Measurements from ENCODE around the gene MED27.

MED27 gene

GRCh38 chr9:132094314-132094791 lies 14.7 kb upstream of the MED27 start (continued):
- TF ChIP-seq PATZ1 (tag by site-specific recombination; IDR thresholded peaks at IDR 0.05) (no peak), ZNF132 (tag by site-specific recombination; IDR thresholded peaks at IDR 0.05; ENCODE audit: borderline replicate concordance) (no peak), ZNF830 (tag by site-specific recombination; IDR thresholded peaks at IDR 0.05; ENCODE audit: low read depth) (no peak), ZNF26 (tag by site-specific recombination; IDR thresholded peaks at IDR 0.05) (no peak), ZNF48 (tag by site-specific recombination; IDR thresholded peaks at IDR 0.05) (no peak), ZNF560 (tag by site-specific recombination; IDR thresholded peaks at IDR 0.05; ENCODE audit: borderline replicate concordance) (no peak), ZNF701 (tag by site-specific recombination; IDR thresholded peaks at IDR 0.05) (no peak), ZNF18 (tag by site-specific recombination; IDR thresholded peaks at IDR 0.05) (no peak), ZNF24 (tag by site-specific recombination; IDR thresholded peaks at IDR 0.05) (no peak), ZEB2 (tag by site-specific recombination; IDR thresholded peaks at IDR 0.05) (no peak), ZNF621 (tag by site-specific recombination; IDR thresholded peaks at IDR 0.05) (no peak), ZNF148 (tag by site-specific recombination; IDR thresholded peaks at IDR 0.05; ENCODE audit: borderline replicate concordance) (no peak), ZNF138 (tag by site-specific recombination; IDR thresholded peaks at IDR 0.05; ENCODE audit: borderline replicate concordance) (no peak)

- no peak overlapping the region for H3K27ac ChIP-seq (ENCODE audit: extremely low read depth, low read depth, low read length)
- no peak overlapping the region for H3K4me3 ChIP-seq (ENCODE audit: low read depth, low read length)
- no peaks in the 10 kb centered on the region for H3K9me3 ChIP-seq (ENCODE audit: control insufficient read depth, insufficient read depth, low read depth, low read length)
- no peaks in the 10 kb centered on the region for H3K36me3 ChIP-seq (ENCODE audit: control insufficient read depth in 2 of 2, insufficient read depth in 1 of 2, low read length in 2 of 2)
- TF ChIP-seq HIC1 (tag by site-specific recombination; IDR thresholded peaks at IDR 0.05), result no peak
- no peak for TF ChIP-seq ZNF223 (tag by site-specific recombination; IDR thresholded peaks at IDR 0.05)
- no peak for TF ChIP-seq HOXC10 (CRISPR knock-in tag; IDR thresholded peaks at IDR 0.05)
- TF ChIP-seq YY2 (tag by site-specific recombination; IDR thresholded peaks at IDR 0.05), result no peak
- TF ChIP-seq TCF7L2 (IDR thresholded peaks at IDR 0.05; ENCODE audit: borderline replicate concordance, low read depth, low read length), result no peak
- no peak for TF ChIP-seq ZNF785 (tag by site-specific recombination; IDR thresholded peaks at IDR 0.05)
- CTCF ChIA-PET, result interaction anchor here (0.6 to 0.9 kb wide), 2 partner anchors 50 to 149 kb away, joined by 3 to 6 read pairs; no protein-coding TSS in a partner anchor
- H3K4me1 ChIP-seq (ENCODE audit: control insufficient read depth, insufficient read depth, low read length), result no peaks in the 10 kb centered on the region
- POLR2A ChIA-PET, result no interaction called here
Observed at GRCh38 chr9:132090771-132091170, 11.1 kb upstream of the MED27 start.

Data from HEK293 (cell line).